NOMO-1 treated with DMSO at 0.1 percent for 48 hours (cell line): Measurements from ENCODE around the gene CHST8.
"Not testable (repeated sequence)": the region's sequence is repeated elsewhere in the genome, so short reads cannot be mapped to it uniquely, and the experiment has no call there.

Experiments
- DNase-seq: peaks from one replicate; lab custom pipeline; 2025; ENCODE audit not compliant: unreplicated experiment; lab: John Stamatoyannopoulos, UW

CHST8 gene

GRCh38 chr19:33616857-33617256 is 4.9 kb upstream of the CHST8 start:
- no peak for DNase-seq

- DNase-seq: not testable (repeated sequence)
Observed at GRCh38 chr19:33618363-33618762, 3.4 kb upstream of the CHST8 start.

GRCh38 chr19:33618884-33619283 is 2.9 kb upstream of the CHST8 start:
- DNase-seq: no peak

- DNase-seq: no peak
Observed at GRCh38 chr19:33620611-33621010, 1.1 kb upstream of the CHST8 start.

- no peak for DNase-seq
Observed at GRCh38 chr19:33621065-33621785, 528 bp upstream of the CHST8 start.

- no peak for DNase-seq
Observed at GRCh38 chr19:33622505-33622808, 704 bp downstream of the CHST8 start.

- no peak for DNase-seq
Observed at GRCh38 chr19:33622809-33623511, 1.2 kb downstream of the CHST8 start.

GRCh38 chr19:33624586-33624985 is 2.8 kb downstream of the CHST8 start:
- no peak for DNase-seq

GRCh38 chr19:33627526-33627925 is 5.8 kb downstream of the CHST8 start:
- DNase-seq: no peak

- no peak for DNase-seq
Observed at GRCh38 chr19:33627962-33628839, 6.4 kb downstream of the CHST8 start.

GRCh38 chr19:33628921-33629825 is 7.4 kb downstream of the CHST8 start:
- no peak for DNase-seq

- DNase-seq: no peak
Observed at GRCh38 chr19:33629826-33630375, 8.1 kb downstream of the CHST8 start.

- no peak for DNase-seq
Observed at GRCh38 chr19:33630880-33631608, 9.3 kb downstream of the CHST8 start.

- DNase-seq: no peak
Observed at GRCh38 chr19:33631609-33631973, 9.8 kb downstream of the CHST8 start.

GRCh38 chr19:33634361-33635091 is 12.8 kb downstream of the CHST8 start:
- no peak for DNase-seq

- no peak for DNase-seq
Observed at GRCh38 chr19:33638167-33639034, 16.6 kb downstream of the CHST8 start.

GRCh38 chr19:33639035-33639681 is 17.4 kb downstream of the CHST8 start:
- no peak for DNase-seq

- DNase-seq: no peak
Observed at GRCh38 chr19:33640773-33641172, 19.0 kb downstream of the CHST8 start.
